CD4-positive, alpha-beta T cell (primary cell): Measurements from ENCODE around the gene WRNIP1. TPM values are rescaled to one million over a fixed set of nuclear protein-coding genes. Genes with fewer than 3 reads are reported as not detected.
A peak's percentile ranks its signal among the peaks of the same experiment; 100 is the strongest.

Experiments
- ATAC-seq: fragments of 200-7000 bp; cut with Tn5 transposase; one replicate; pipeline ENCODE4 v1.10.0; 2022; ENCODE audit warnings: mild to moderate bottlenecking; ENCODE audit not compliant: poor library complexity
- CTCF ChIA-PET: fragments of 350-600 bp; sonication (Branson Sonifier 250); formaldehyde crosslinking; loops from one replicate; lab custom pipeline; 2021; ENCODE audit warnings: antibody characterized with exemption, inconsistent platforms; lab: Charles Lee
- POLR2A ChIA-PET: fragments of 350-600 bp; sonication (Branson Sonifier 250); formaldehyde crosslinking; loops from one replicate; lab custom pipeline; 2021; ENCODE audit warnings: antibody characterized with exemption, inconsistent platforms; lab: Charles Lee
- DNase-seq, 14 experiments: peaks; one replicate each; pipeline ENCODE4 v3.0.0-alpha.2; 2013 to 2020; ENCODE audit warnings: mixed read lengths in 2 of 14
- H3K27ac ChIP-seq, 2 donors: one replicate each; pipeline versions ENCODE4 v1.5.1 to v1.7.0; 2013; ENCODE audit warnings: low read length in 2 of 2, low read depth in 1 of 2, mild to moderate bottlenecking in 1 of 2
- H3K27me3 ChIP-seq, 2 experiments: 1 replicate in 1 of 2; 2 replicates in 1 of 2; pipeline versions ENCODE4 v1.6.1 to v1.7.0; 2013; ENCODE audit warnings: low read length in 2 of 2, control low read depth in 1 of 2, mild to moderate bottlenecking in 1 of 2, moderate library complexity in 1 of 2; ENCODE audit not compliant: insufficient read depth in 2 of 2, control insufficient read depth in 1 of 2
- H3K36me3 ChIP-seq: one replicate; pipeline ENCODE4 v1.6.1; 2013; ENCODE audit warnings: low read length, control low read depth; ENCODE audit not compliant: insufficient read depth
- H3K4me1 ChIP-seq: one replicate; pipeline ENCODE4 v1.6.1; 2013; ENCODE audit warnings: low read length, control low read depth; ENCODE audit not compliant: insufficient read depth
- H3K4me3 ChIP-seq: one replicate; pipeline ENCODE4 v1.5.1; 2013; ENCODE audit warnings: mild to moderate bottlenecking, low read length, moderate library complexity
- H3K9me3 ChIP-seq, 2 experiments: 1 replicate in 1 of 2; 2 replicates in 1 of 2; pipeline versions ENCODE4 v1.6.1 to v1.7.0; 2013; ENCODE audit warnings: low read length in 2 of 2, mild to moderate bottlenecking in 2 of 2, control low read depth in 1 of 2, moderate library complexity in 1 of 2; ENCODE audit not compliant: control insufficient read depth in 1 of 2, insufficient read depth in 1 of 2
- H3K27ac Mint-ChIP-seq: one replicate; pipeline ENCODE4 v1.8.0; 2020; ENCODE audit warnings: mixed read lengths
- H3K27me3 Mint-ChIP-seq: one replicate; pipeline ENCODE4 v1.8.0; 2021; ENCODE audit warnings: mixed read lengths
- H3K36me3 Mint-ChIP-seq: one replicate; pipeline ENCODE4 v1.8.0; 2021; ENCODE audit warnings: low read depth, mixed read lengths
- H3K4me1 Mint-ChIP-seq: one replicate; pipeline ENCODE4 v1.8.0; 2021; ENCODE audit warnings: low read depth, mixed read lengths
- H3K4me3 Mint-ChIP-seq: one replicate; pipeline ENCODE4 v1.8.0; 2020; ENCODE audit warnings: mild to moderate bottlenecking, mixed read lengths
- H3K9me3 Mint-ChIP-seq: one replicate; pipeline ENCODE4 v1.8.0; 2020; ENCODE audit warnings: mixed read lengths
- intact Hi-C, 2 experiments: fragments of 100-400 bp; cut with DNase I in 1 of 2; cut with micrococcal nuclease in 1 of 2; formaldehyde crosslinking; loops; one replicate each; pipeline versions ENCODE4 v1.15.1 to v1.9.0; 2023 to 2025; cut with DNase I, micrococcal nuclease
- polyA plus RNA-seq, 2 donors: library from polyadenylated mRNA; unstranded; fragments of 120-200 nt; gene quantifications; one replicate each; pipeline ENCODE4 v1.2.1, GENCODE V29; 2013
- total RNA-seq, 174 experiments: library from RNA in 2 of 174; stranded (reverse) in 2 of 174; gene quantifications; one replicate each; pipeline ENCODE4 v1.2.3 and lab custom pipeline; 2021 to 2026
- TF ChIP-seq, protein P1 (sequence below): fragments of 200-600 bp; IDR thresholded peaks from one replicate; pipeline ENCODE4 v1.8.0; 2022; ENCODE audit warnings: antibody characterized with exemption, mild to moderate bottlenecking

Gene WRNIP1
- total RNA-seq (10 to 100 TPM; 22.4 to 25.2 TPM), total RNA-seq (lab: John Stamatoyannopoulos, UW) (39.1 to 87.3 (median 63.7) reads per million in 172 experiments)
- 41.5 TPM for polyA plus RNA-seq (2013, experiment 1 of 2)
- 39.0 TPM for polyA plus RNA-seq (2013, experiment 2 of 2)

GRCh38 chr6:2765166-2765895, at the start of gene WRNIP1:
Gene WRNIP1 (plus strand): TSS chr6:2765393. CDS start chr6:2765623, 230 bp downstream.
- Mint-ChIP-seq H3K9me3 (no peaks in the 10 kb centered on the region), H3K4me1 (peaks cover 61% of the 10 kb centered on the region), H3K27ac (peak within 1 kb of the TSS; percentile 97), H3K27me3 (no peaks in the 10 kb centered on the region), H3K36me3 (peaks cover 43% of the 10 kb centered on the region), H3K4me3 (peak within 1 kb of the TSS; percentile 97)
- Histone ChIP-seq H3K36me3 (peaks cover 4% of the 10 kb centered on the region), H3K4me3 (peak within 1 kb of the TSS; percentile 78), H3K4me1 (peaks cover 34% of the 10 kb centered on the region), H3K27me3 (no peaks in the 10 kb centered on the region), H3K27ac (peak within 1 kb of the TSS; percentile 80 to 96), H3K9me3 (no peaks in the 10 kb centered on the region)
- DNase-seq (peak; percentile 92 to 99 (median 96)), ATAC-seq (peak; percentile 83)
- intact Hi-C loops = loop anchor here (2.0 to 10.0 kb wide), 7 partner anchors 223 to 1257 kb away; partner anchors contain the start of genes GMDS (in 1 of the 2) and SLC22A23 (in 1 of the 2)
- CTCF ChIA-PET = interaction anchor here (0.7 to 6.4 kb wide), 11 partner anchors 8 to 1371 kb away, joined by 3 to 26 read pairs (median 3); partner anchors contain the start of genes MYLK4 and SERPINB1
- TF ChIP-seq, protein P1, sequence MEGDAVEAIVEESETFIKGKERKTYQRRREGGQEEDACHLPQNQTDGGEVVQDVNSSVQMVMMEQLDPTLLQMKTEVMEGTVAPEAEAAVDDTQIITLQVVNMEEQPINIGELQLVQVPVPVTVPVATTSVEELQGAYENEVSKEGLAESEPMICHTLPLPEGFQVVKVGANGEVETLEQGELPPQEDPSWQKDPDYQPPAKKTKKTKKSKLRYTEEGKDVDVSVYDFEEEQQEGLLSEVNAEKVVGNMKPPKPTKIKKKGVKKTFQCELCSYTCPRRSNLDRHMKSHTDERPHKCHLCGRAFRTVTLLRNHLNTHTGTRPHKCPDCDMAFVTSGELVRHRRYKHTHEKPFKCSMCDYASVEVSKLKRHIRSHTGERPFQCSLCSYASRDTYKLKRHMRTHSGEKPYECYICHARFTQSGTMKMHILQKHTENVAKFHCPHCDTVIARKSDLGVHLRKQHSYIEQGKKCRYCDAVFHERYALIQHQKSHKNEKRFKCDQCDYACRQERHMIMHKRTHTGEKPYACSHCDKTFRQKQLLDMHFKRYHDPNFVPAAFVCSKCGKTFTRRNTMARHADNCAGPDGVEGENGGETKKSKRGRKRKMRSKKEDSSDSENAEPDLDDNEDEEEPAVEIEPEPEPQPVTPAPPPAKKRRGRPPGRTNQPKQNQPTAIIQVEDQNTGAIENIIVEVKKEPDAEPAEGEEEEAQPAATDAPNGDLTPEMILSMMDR = peak; percentile 44
- POLR2A ChIA-PET = interaction anchor here (0.8 to 2.9 kb wide), 23 partner anchors 8 to 1256 kb away, joined by 3 to 35 read pairs (median 4); partner anchors contain the start of genes MYLK4, RIPK1 and SERPINB1

- CTCF ChIA-PET = no interaction called here
These were observed 49.5 kb upstream of the WRNIP1 start for GRCh38 chr6:2715737-2716136.

GRCh38 chr6:2716936-2717700, 48.1 kb upstream of the WRNIP1 start:
- no peak overlapping the region for H3K27ac ChIP-seq
- no peaks in the 10 kb centered on the region for H3K4me1 ChIP-seq
- DNase-seq = no peak
- H3K36me3 Mint-ChIP-seq = peaks cover 8% of the 10 kb centered on the region
- TF ChIP-seq, protein P1 = no peak
- H3K27ac Mint-ChIP-seq = no peak overlapping the region
- peaks cover 2% of the 10 kb centered on the region for H3K9me3 Mint-ChIP-seq
- ChIA-PET CTCF (no interaction called here), POLR2A (no interaction called here)
- no peak for ATAC-seq
- no peaks in the 10 kb centered on the region for H3K36me3 ChIP-seq
- no peak overlapping the region for H3K4me3 Mint-ChIP-seq
- H3K4me1 Mint-ChIP-seq = peaks cover 10% of the 10 kb centered on the region
- intact Hi-C loops = no loop called here
- H3K27me3 ChIP-seq = no peaks in the 10 kb centered on the region
- H3K4me3 ChIP-seq = no peak overlapping the region
- H3K27me3 Mint-ChIP-seq = no peaks in the 10 kb centered on the region
- H3K9me3 ChIP-seq = peaks cover 0 to 4% of the 10 kb centered on the region in 2 experiments

More at GRCh38 chr6:2715737-2716136, 49.5 kb upstream of the WRNIP1 start:
- ATAC-seq (no peak), DNase-seq (no peak)
- H3K9me3 ChIP-seq = peaks cover 0 to 2% of the 10 kb centered on the region in 2 experiments
- POLR2A ChIA-PET = no interaction called here
- H3K4me1 ChIP-seq = no peaks in the 10 kb centered on the region
- intact Hi-C loops = no loop called here
- no peaks in the 10 kb centered on the region for H3K27me3 ChIP-seq
- no peak overlapping the region for H3K4me3 ChIP-seq
- H3K27ac ChIP-seq = no peak overlapping the region
- Mint-ChIP-seq H3K4me1 (peaks cover 10% of the 10 kb centered on the region), H3K36me3 (no peaks in the 10 kb centered on the region), H3K4me3 (no peak overlapping the region), H3K27me3 (no peaks in the 10 kb centered on the region), H3K27ac (no peak overlapping the region), H3K9me3 (no peaks in the 10 kb centered on the region)
- no peaks in the 10 kb centered on the region for H3K36me3 ChIP-seq
- TF ChIP-seq, protein P1 = no peak
